ENCODE results near the gene OGFR.

GRCh38 chr20:62840244-62841197 is 35.9 kb downstream of the OGFR start:
- TF ChIP-seq, protein P1, sequence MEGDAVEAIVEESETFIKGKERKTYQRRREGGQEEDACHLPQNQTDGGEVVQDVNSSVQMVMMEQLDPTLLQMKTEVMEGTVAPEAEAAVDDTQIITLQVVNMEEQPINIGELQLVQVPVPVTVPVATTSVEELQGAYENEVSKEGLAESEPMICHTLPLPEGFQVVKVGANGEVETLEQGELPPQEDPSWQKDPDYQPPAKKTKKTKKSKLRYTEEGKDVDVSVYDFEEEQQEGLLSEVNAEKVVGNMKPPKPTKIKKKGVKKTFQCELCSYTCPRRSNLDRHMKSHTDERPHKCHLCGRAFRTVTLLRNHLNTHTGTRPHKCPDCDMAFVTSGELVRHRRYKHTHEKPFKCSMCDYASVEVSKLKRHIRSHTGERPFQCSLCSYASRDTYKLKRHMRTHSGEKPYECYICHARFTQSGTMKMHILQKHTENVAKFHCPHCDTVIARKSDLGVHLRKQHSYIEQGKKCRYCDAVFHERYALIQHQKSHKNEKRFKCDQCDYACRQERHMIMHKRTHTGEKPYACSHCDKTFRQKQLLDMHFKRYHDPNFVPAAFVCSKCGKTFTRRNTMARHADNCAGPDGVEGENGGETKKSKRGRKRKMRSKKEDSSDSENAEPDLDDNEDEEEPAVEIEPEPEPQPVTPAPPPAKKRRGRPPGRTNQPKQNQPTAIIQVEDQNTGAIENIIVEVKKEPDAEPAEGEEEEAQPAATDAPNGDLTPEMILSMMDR (conservative IDR thresholded peaks at IDR 0.05; ENCODE audit: low read depth, low read length) = no peak
- TF ChIP-seq EZH2phosphoT487 (IDR thresholded peaks at IDR 0.05; ENCODE audit: borderline replicate concordance, low read length) = no peak

Measured in PC-3 (cell line).